Measurements from ENCODE around the gene CACNA1C.

GRCh38 chr12:2311020-2311778 lies 258.4 kb downstream of the CACNA1C start:
- TF ChIP-seq REST (IDR thresholded peaks at IDR 0.05; ENCODE audit: low read depth, low read length) (no peak), FOXJ3 (CRISPR knock-in tag; IDR thresholded peaks at IDR 0.05) (no peak), CTCF (IDR thresholded peaks at IDR 0.05) (no peak), CHD2 (IDR thresholded peaks at IDR 0.05; ENCODE audit: low read length, partially characterized antibody) (no peak), POLR2AphosphoS5 (IDR thresholded peaks at IDR 0.05; ENCODE audit: low read depth, low read length) (peak; percentile 56; the same call in 1 of the 2 replicates), USF2 (IDR thresholded peaks at IDR 0.05; ENCODE audit: borderline replicate concordance, low read depth, low read length) (no peak), PBX3 (IDR thresholded peaks at IDR 0.05) (0 out of 2 replicates have a peak, but pooled peaks have one; percentile 34), ELF1 (IDR thresholded peaks at IDR 0.05) (no peak), JUND (IDR thresholded peaks at IDR 0.05) (no peak), EZH2phosphoT487 (IDR thresholded peaks at IDR 0.05; ENCODE audit: borderline replicate concordance, low read depth) (no peak)
